Hepatocyte (in vitro differentiated cells): ENCODE measurements around the gene USP1. TPM values are rescaled to one million over a fixed set of nuclear protein-coding genes. Genes with fewer than 3 reads are reported as not detected.

Source experiments
- DNase-seq: peaks from one replicate; pipeline ENCODE4 v3.0.0-alpha.2; 2016; ENCODE audit warnings: low spot score
- H2AFZ ChIP-seq: fragments of 200-600 bp; sonication (generic); 2 replicates; pipeline ENCODE4 v1.6.0; 2016; ENCODE audit warnings: antibody characterized with exemption, mild to moderate bottlenecking
- H3K27ac ChIP-seq: fragments of 200-600 bp; sonication (generic); 2 replicates; pipeline ENCODE4 v1.5.1; 2016; ENCODE audit warnings: mild to moderate bottlenecking
- H3K27me3 ChIP-seq: fragments of 200-600 bp; sonication (generic); 2 replicates; pipeline ENCODE4 v1.6.1; 2016
- H3K36me3 ChIP-seq: fragments of 200-600 bp; sonication (generic); replicated peaks from 2 replicates; pipeline ENCODE4 v1.5.1; 2016; ENCODE audit warnings: low read depth; ENCODE audit not compliant: insufficient read depth
- H3K4me1 ChIP-seq: fragments of 200-600 bp; sonication (generic); 2 replicates; pipeline ENCODE4 v1.5.1; 2016; ENCODE audit warnings: mild to moderate bottlenecking, moderate library complexity; ENCODE audit not compliant: insufficient read depth
- H3K4me2 ChIP-seq: fragments of 200-600 bp; sonication (generic); 2 replicates; pipeline ENCODE4 v1.6.0; 2016
- H3K4me3 ChIP-seq: fragments of 200-600 bp; sonication (generic); 2 replicates; pipeline ENCODE4 v1.5.1; 2016; ENCODE audit warnings: mild to moderate bottlenecking
- H3K79me2 ChIP-seq: fragments of 200-600 bp; sonication (generic); 2 replicates; pipeline ENCODE4 v1.6.0; 2017; ENCODE audit warnings: mild to moderate bottlenecking
- H3K9me2 ChIP-seq: fragments of 200-600 bp; sonication (generic); replicated peaks from 2 replicates; pipeline ENCODE4 v1.6.0; 2017; ENCODE audit warnings: mild to moderate bottlenecking; ENCODE audit not compliant: insufficient read depth
- H3K9me3 ChIP-seq: fragments of 200-600 bp; sonication (generic); 2 replicates; pipeline ENCODE4 v1.5.1; 2016; ENCODE audit warnings: low read depth, mild to moderate bottlenecking
- H4K20me1 ChIP-seq: fragments of 200-600 bp; sonication (generic); 2 replicates; pipeline ENCODE4 v1.6.0; 2016; ENCODE audit warnings: mild to moderate bottlenecking; ENCODE audit not compliant: insufficient read depth, poor library complexity, severe bottlenecking
- EZH2 ChIP-seq: fragments of 200-600 bp; sonication (generic); IDR thresholded peaks from 2 replicates; pipeline ENCODE4 v1.6.1; 2016; ENCODE audit warnings: antibody characterized with exemption, mild to moderate bottlenecking, borderline replicate concordance
- EZH2phosphoT487 ChIP-seq: fragments of 200-600 bp; sonication (generic); IDR thresholded peaks from one replicate; pipeline ENCODE4 v1.6.1; 2018; ENCODE audit warnings: antibody characterized with exemption, mild to moderate bottlenecking, low read depth, moderate library complexity; ENCODE audit not compliant: unreplicated experiment, severe bottlenecking
- WGBS: methylation state at CpG from one replicate; pipeline ENCODE4 v1.1.6; 2016; ENCODE audit warnings: low lambda C conversion rate; ENCODE audit errors: missing lambda C conversion rate; 5-methylcytosine and 5-hydroxymethylcytosine counted together
- polyA plus RNA-seq: library from polyadenylated mRNA; unstranded; fragments of >200 nt; fragmentation: Nextera tagmentation; extraction: Ambion mirVana; gene quantifications from 2 replicates; pipeline ENCODE4 v1.2.1, GENCODE V29; 2016
- total RNA-seq: library from RNA; depleted of rRNA; stranded (reverse); fragments of >200 nt; gene quantifications from 2 replicates; pipeline ENCODE4 v1.2.3, GENCODE V29; 2014
- TF ChIP-seq, protein P1 (sequence below): fragments of 200-600 bp; sonication (generic); IDR thresholded peaks from 2 replicates; pipeline ENCODE4 v1.5.1; 2016; ENCODE audit warnings: antibody characterized with exemption, mild to moderate bottlenecking; ENCODE audit not compliant: poor library complexity

The USP1 gene
- total and polyA plus RNA-seq, 2 experiments from 2014 or later: 11.6 to 28.5 TPM

DNA sequence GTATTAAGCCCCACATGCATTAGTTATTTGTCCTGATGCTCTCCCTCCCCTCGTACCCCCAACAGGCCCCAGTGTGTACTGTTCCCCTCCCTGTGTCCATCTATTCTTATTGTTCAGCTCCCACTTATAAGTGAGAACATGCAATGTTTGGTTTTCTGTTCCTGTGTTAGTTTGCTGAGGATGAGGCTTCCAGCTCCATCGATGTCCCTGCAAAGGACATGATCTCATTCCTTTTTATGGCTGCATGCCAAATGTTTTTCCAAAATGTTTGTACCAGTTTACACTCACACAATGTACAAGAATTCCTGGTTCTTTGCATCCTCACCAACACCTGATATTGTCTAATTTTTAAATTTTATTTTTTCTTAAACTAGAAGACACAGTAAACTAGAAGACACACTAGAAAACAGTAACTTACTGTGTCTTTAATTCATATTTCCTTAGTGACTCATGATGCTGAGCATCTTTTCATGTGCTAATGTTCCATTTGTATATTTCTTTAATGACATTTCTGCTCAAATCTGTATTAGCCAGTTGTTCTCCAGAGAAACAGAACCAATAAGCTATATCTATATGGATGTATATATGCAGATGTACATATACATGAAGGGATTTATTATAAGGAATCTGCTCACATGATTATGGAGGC is 19.4 kb upstream of the USP1 start:
- Histone ChIP-seq H4K20me1 (no peaks in the 10 kb centered on the region), H3K27ac (no peak overlapping the region), H2AFZ (no peak overlapping the region), H3K4me2 (no peak overlapping the region), H3K36me3 (no peaks in the 10 kb centered on the region), H3K79me2 (no peaks in the 10 kb centered on the region), H3K9me3 (no peaks in the 10 kb centered on the region), H3K27me3 (no peaks in the 10 kb centered on the region), H3K4me3 (no peak overlapping the region), H3K9me2 (no peaks in the 10 kb centered on the region), H3K4me1 (no peaks in the 10 kb centered on the region)
- TF ChIP-seq, protein P1, sequence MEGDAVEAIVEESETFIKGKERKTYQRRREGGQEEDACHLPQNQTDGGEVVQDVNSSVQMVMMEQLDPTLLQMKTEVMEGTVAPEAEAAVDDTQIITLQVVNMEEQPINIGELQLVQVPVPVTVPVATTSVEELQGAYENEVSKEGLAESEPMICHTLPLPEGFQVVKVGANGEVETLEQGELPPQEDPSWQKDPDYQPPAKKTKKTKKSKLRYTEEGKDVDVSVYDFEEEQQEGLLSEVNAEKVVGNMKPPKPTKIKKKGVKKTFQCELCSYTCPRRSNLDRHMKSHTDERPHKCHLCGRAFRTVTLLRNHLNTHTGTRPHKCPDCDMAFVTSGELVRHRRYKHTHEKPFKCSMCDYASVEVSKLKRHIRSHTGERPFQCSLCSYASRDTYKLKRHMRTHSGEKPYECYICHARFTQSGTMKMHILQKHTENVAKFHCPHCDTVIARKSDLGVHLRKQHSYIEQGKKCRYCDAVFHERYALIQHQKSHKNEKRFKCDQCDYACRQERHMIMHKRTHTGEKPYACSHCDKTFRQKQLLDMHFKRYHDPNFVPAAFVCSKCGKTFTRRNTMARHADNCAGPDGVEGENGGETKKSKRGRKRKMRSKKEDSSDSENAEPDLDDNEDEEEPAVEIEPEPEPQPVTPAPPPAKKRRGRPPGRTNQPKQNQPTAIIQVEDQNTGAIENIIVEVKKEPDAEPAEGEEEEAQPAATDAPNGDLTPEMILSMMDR: no peak
- TF ChIP-seq EZH2 (no peak), EZH2phosphoT487 (no peak)
- DNase-seq: no peak
- WGBS: 77% methylated on average over 2 of the region's 2 CpGs

DNA sequence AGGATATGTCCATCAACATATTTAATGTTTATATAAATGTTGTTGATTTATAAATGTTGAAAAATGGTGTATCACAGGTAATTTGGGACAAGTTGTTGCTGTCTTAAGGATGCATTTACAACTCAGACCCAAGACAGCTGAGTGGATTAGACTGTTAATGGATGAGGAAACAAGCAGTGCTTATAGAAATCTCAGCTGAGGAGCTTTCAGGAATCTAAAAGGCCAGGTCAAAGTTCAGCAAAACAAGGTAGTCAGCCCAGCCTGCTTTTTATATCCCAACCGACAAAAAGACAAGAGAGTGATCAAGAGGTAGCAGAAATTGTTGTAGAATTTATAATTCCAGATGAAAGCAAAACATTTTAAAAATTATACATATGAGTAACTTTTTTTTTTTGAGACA is 16.6 kb upstream of the USP1 start:
- no peak overlapping the region for H3K27ac ChIP-seq
- no peaks in the 10 kb centered on the region for H3K27me3 ChIP-seq
- no peaks in the 10 kb centered on the region for H3K9me2 ChIP-seq
- no peaks in the 10 kb centered on the region for H4K20me1 ChIP-seq
- WGBS: 85% methylated on average over 1 of the region's 1 CpG
- no peak for DNase-seq
- no peaks in the 10 kb centered on the region for H3K36me3 ChIP-seq
- no peak overlapping the region for H3K4me3 ChIP-seq
- H3K4me1 ChIP-seq: no peaks in the 10 kb centered on the region
- TF ChIP-seq EZH2phosphoT487 (no peak), EZH2 (no peak)
- TF ChIP-seq, protein P1: no peak
- H3K9me3 ChIP-seq: no peaks in the 10 kb centered on the region
- no peak overlapping the region for H3K4me2 ChIP-seq
- no peaks in the 10 kb centered on the region for H3K79me2 ChIP-seq
- no peak overlapping the region for H2AFZ ChIP-seq

DNA sequence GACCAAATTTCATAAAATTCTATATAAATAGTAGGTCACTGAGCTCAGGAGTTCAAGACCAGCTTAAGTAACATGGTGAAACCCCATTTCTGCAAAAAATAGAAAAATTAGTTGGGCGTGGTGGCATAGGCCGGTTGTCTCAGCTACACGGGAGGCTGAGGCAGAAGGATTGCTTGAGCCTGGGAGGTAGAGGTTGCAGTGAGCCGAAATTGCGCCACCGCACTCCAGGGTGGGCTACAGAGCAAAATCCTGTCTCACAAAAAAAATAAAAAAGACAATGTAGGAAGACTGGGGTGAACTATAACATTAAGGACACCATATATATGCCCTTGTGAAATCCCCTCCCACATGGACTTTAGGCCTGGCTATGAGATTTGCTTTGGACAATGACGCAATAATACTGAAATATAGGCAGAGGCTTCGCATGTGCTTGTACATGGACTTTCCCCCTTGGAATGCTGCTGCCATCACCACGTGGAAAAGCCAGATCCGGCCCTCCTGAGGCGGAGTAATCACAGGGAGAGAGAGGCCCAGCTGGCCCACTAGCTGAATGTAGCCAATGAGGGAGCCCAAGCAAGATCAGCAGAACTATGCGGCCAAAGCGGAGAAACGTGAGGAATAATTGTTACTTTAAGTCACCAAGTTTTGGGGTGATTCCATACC is 13.1 kb upstream of the USP1 start:
- Histone ChIP-seq H4K20me1 (no peaks in the 10 kb centered on the region), H2AFZ (peak overlapping the region; percentile 29), H3K36me3 (no peaks in the 10 kb centered on the region), H3K27ac (peak overlapping the region; percentile 42), H3K4me2 (no peak overlapping the region), H3K9me2 (no peaks in the 10 kb centered on the region), H3K9me3 (no peaks in the 10 kb centered on the region), H3K4me1 (no peaks in the 10 kb centered on the region), H3K79me2 (no peaks in the 10 kb centered on the region), H3K27me3 (no peaks in the 10 kb centered on the region), H3K4me3 (no peak overlapping the region)
- TF ChIP-seq EZH2phosphoT487 (no peak), EZH2 (no peak)
- TF ChIP-seq, protein P1: no peak
- DNase-seq: peak; percentile 45
- 85% methylated on average over 14 of the region's 14 CpGs for WGBS
